HG02870 (cell line): ENCODE data around the gene MAPKAPK5.
"Not testable (repeated sequence)": the region's sequence is repeated elsewhere in the genome, so short reads cannot be mapped to it uniquely, and the experiment has no call there.

ENCODE experiments used
- ATAC-seq: cut with Tn5 transposase; IDR thresholded peaks from one replicate; pipeline ENCODE4 v1.9.1; 2021; ENCODE audit warnings: mild to moderate bottlenecking, moderate library complexity; ENCODE audit not compliant: unreplicated experiment

The MAPKAPK5 gene

GRCh38 chr12:111841750-111842555, at the start of gene MAPKAPK5:
MAPKAPK5 (plus strand) TSS chr12:111842228; CDS start chr12:111842734, 506 bp downstream.
- ATAC-seq = peak; percentile 76

GRCh38 chr12:111792856-111793235, 49.2 kb upstream of the MAPKAPK5 start:
- no peak for ATAC-seq

GRCh38 chr12:111798182-111798581, 43.8 kb upstream of the MAPKAPK5 start:
- ATAC-seq = no peak

- ATAC-seq = no peak
Measured at GRCh38 chr12:111799758-111800157, 42.3 kb upstream of the MAPKAPK5 start.

GRCh38 chr12:111803038-111803626, 38.9 kb upstream of the MAPKAPK5 start:
- ATAC-seq = no peak

- ATAC-seq = no peak
Measured at GRCh38 chr12:111803851-111804250, 38.2 kb upstream of the MAPKAPK5 start.

- ATAC-seq = no peak
Measured at GRCh38 chr12:111806304-111806703, 35.7 kb upstream of the MAPKAPK5 start.

- ATAC-seq = no peak
Measured at GRCh38 chr12:111807232-111807631, 34.8 kb upstream of the MAPKAPK5 start.

GRCh38 chr12:111812881-111813741, 28.9 kb upstream of the MAPKAPK5 start:
- ATAC-seq = no peak

GRCh38 chr12:111816065-111816615, 25.9 kb upstream of the MAPKAPK5 start:
- ATAC-seq = no peak

- ATAC-seq = not testable (repeated sequence)
Measured at GRCh38 chr12:111816898-111817297, 25.1 kb upstream of the MAPKAPK5 start.

GRCh38 chr12:111818340-111818739, 23.7 kb upstream of the MAPKAPK5 start:
- no peak for ATAC-seq

GRCh38 chr12:111819191-111820158, 22.6 kb upstream of the MAPKAPK5 start:
- ATAC-seq = no peak

- not testable (repeated sequence) for ATAC-seq
Measured at GRCh38 chr12:111820828-111821227, 21.2 kb upstream of the MAPKAPK5 start.

GRCh38 chr12:111822886-111823285, 19.1 kb upstream of the MAPKAPK5 start:
- ATAC-seq = no peak

GRCh38 chr12:111823891-111824290, 18.1 kb upstream of the MAPKAPK5 start:
- ATAC-seq = no peak

- ATAC-seq = not testable (repeated sequence)
Measured at GRCh38 chr12:111824312-111824711, 17.7 kb upstream of the MAPKAPK5 start.

GRCh38 chr12:111825509-111825908, 16.5 kb upstream of the MAPKAPK5 start:
- ATAC-seq = no peak

GRCh38 chr12:111826316-111826715, 15.7 kb upstream of the MAPKAPK5 start:
- no peak for ATAC-seq

GRCh38 chr12:111826992-111827391, 15.0 kb upstream of the MAPKAPK5 start:
- ATAC-seq = no peak
